ENCODE measurements around the gene RPUSD4.

GRCh38 chr11:126197277-126197939 lies 14.0 kb downstream of the RPUSD4 start:
- TF ChIP-seq CTCF (IDR thresholded peaks at IDR 0.05) (no peak), POLR2A (IDR thresholded peaks at IDR 0.05) (no peak)
